Spleen (tissue), 11 donors: Measurements from ENCODE around the gene DLX6. TPM values are rescaled to one million over a fixed set of nuclear protein-coding genes. Genes with fewer than 3 reads are reported as not detected.

Experiments used
- DNase-seq: peaks from one replicate; pipeline ENCODE4 v3.0.0-alpha.2; 2020
- H3K27ac ChIP-seq, 8 donors: fragments of 200-600 bp; sonication (generic) in 7 of 8; 1 replicate in 4 of 8; 2 replicates in 4 of 8; pipeline versions ENCODE4 v1.5.0 to v1.8.0; 2016 to 2021; ENCODE audit warnings: inconsistent platforms in 4 of 8, mild to moderate bottlenecking in 4 of 8, moderate library complexity in 1 of 8
- H3K27me3 ChIP-seq, 7 donors: fragments of 200-600 bp; sonication (generic) in 6 of 7; replicated peaks in 1 of 7; 1 replicate in 4 of 7; 2 replicates in 3 of 7; pipeline versions ENCODE4 v1.5.0 to v1.8.0; 2016 to 2021; ENCODE audit warnings: inconsistent platforms in 3 of 7, mild to moderate bottlenecking in 1 of 7
- H3K36me3 ChIP-seq, 6 donors: fragments of 200-600 bp; sonication (generic) in 5 of 6; 1 replicate in 4 of 6; 2 replicates in 2 of 6; pipeline versions ENCODE4 v1.5.0 to v1.8.0; 2016 to 2021; ENCODE audit warnings: inconsistent platforms in 2 of 6
- H3K4me1 ChIP-seq, 6 donors: fragments of 200-600 bp; sonication (generic) in 5 of 6; 1 replicate in 3 of 6; 2 replicates in 3 of 6; pipeline versions ENCODE4 v1.5.0 to v1.8.0; 2016 to 2021; ENCODE audit warnings: inconsistent platforms in 3 of 6
- H3K4me3 ChIP-seq, 8 donors: fragments of 200-600 bp; sonication (generic) in 7 of 8; 1 replicate in 4 of 8; 2 replicates in 4 of 8; pipeline versions ENCODE4 v1.5.0 to v1.8.0; 2016 to 2021; ENCODE audit warnings: inconsistent platforms in 4 of 8, mild to moderate bottlenecking in 4 of 8, moderate library complexity in 2 of 8
- H3K9me3 ChIP-seq, 8 donors: fragments of 200-600 bp; sonication (generic) in 7 of 8; 1 replicate in 4 of 8; 2 replicates in 4 of 8; pipeline versions ENCODE4 v1.5.0 to v1.8.0; 2016 to 2021; ENCODE audit warnings: inconsistent platforms in 4 of 8
- CTCF ChIP-seq, 11 experiments: fragments of 200-600 bp in 7 of 11; fragments of 450-650 bp in 4 of 11; sonication (generic) in 4 of 11; IDR thresholded peaks in 8 of 11; conservative IDR thresholded peaks in 3 of 11; 1 replicate in 7 of 11; 2 replicates in 4 of 11; pipeline versions ENCODE4 v1.4.0 to v1.8.0; 2016 to 2021; ENCODE audit warnings: antibody characterized with exemption in 11 of 11, inconsistent platforms in 4 of 11, mild to moderate bottlenecking in 1 of 11
- POLR2A ChIP-seq, 3 donors: fragments of 450-650 bp; IDR thresholded peaks; one replicate each; pipeline ENCODE4 v1.5.1; 2017; ENCODE audit warnings: antibody characterized with exemption in 3 of 3, mild to moderate bottlenecking in 1 of 3
- POLR2AphosphoS5 ChIP-seq, 3 donors: sonication (generic); formaldehyde crosslinking; IDR thresholded peaks; one replicate each; pipeline ENCODE4 v1.5.1; 2017; ENCODE audit warnings: antibody characterized with exemption in 3 of 3
- WGBS, 5 donors: extraction: QIAGEN DNeasy Blood & Tissue Kit in 3 of 5; methylation state at CpG; one replicate each; pipeline versions ENCODE4 v1.1.5 to v1.1.7; 2013 to 2018; 5-methylcytosine and 5-hydroxymethylcytosine counted together
- intact Hi-C: fragments of 100-400 bp; cut with DNase I; formaldehyde crosslinking; loops from one replicate; pipeline ENCODE4 v1.15.0; 2023; ENCODE audit warnings: low total_unique reads
- polyA plus RNA-seq, 3 donors: library from polyadenylated mRNA; stranded (reverse); fragments of 200-250 nt; gene quantifications; one replicate each; pipeline ENCODE4 v1.2.1, GENCODE V29; 2013
- total RNA-seq, 7 donors: library from RNA; depleted of rRNA in 3 of 7; stranded (reverse); fragments of >200 nt in 3 of 7; fragmentation: NEBNext Ultra II Directional in 4 of 7; extraction: Animal tissue kit (Norgen Biotek cat#: 25700) in 4 of 7; gene quantifications; one replicate each; pipeline versions ENCODE4 v1.1.0 to v1.2.1, GENCODE V29; 2016 to 2021
- donor health status: healthy with polysubstance abuse.
- donor health status: DM: no; HTN: no; CAD: no; lungs with moderate emphysema.
- donor health status: DM: no; HTN: no; CAD: no.
- donor health status: Bipolar disorder and iron deficiency.
- donor health status: healthy.
- donor health status: DM: no; HTN: no; CAD: no.
- donor health status: DM: yes; HTN: yes; CAD: no.

Gene DLX6
- total and polyA plus RNA-seq, 10 donors = not detected

DNA sequence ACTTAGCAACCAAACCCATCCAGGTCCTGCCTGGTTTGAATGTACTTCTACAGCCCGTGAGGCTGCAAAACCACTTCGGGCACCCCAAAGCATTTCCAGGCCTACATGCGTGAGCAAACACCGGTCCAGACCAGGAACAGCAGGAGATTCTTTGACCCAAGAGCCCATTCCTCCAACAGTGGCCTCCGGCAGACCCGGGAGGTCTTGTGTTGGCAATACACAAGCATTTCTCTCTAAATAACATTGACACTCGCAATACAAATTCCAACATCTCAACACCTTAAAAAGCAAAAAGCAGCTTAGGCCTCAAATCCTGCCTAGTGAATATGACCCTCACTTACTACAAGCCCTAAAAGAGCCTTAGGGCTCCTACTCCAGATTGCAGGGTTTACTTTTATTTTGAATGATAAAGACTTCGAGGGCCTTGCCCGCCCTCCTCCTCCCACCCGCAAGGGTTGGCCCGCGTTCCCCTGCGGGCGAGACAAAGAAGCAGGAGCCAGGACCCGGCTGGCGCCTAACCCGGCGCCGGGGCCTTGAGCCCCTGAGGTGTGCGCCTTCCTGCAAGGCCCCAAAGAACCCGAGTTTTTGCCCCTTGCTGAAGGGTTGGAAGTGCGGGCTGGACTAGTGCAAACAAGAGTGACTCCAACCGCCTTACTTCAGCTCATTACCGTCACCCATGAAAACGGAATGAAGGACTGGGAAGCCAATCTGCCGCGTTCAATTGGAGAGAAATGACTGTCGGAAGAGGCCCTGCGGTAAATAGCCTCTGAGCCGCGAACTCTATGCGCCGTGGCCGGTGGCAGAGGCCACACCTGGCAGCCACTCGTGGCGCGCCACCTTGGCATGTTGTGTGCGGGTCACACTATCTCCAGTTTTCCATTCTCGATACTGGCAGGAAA, 3.4 kb upstream of the DLX6 start:
- DNase-seq = no peak
- H3K9me3 ChIP-seq = peaks cover 0 to 6% (median 0%) of the 10 kb centered on the region in 8 donors
- intact Hi-C loops = no loop called here
- 27 to 35% (median 33%) methylated on average over 32 to 39 of the region's 39 CpGs for WGBS, 5 donors
- TF ChIP-seq CTCF (IDR thresholded peaks at IDR 0.05 in 8 of 11, conservative IDR thresholded peaks at IDR 0.05 in 3 of 11) (no peak), POLR2AphosphoS5 (IDR thresholded peaks at IDR 0.05) (no peak), POLR2A (IDR thresholded peaks at IDR 0.05) (no peak)
- no peaks in the 10 kb centered on the region for H3K36me3 ChIP-seq
- H3K27ac ChIP-seq = no peak overlapping the region
- peaks cover 5 to 100% (median 94%) of the 10 kb centered on the region in 7 donors for H3K27me3 ChIP-seq
- peaks cover 13 to 38% (median 26%) of the 10 kb centered on the region in 6 donors for H3K4me1 ChIP-seq
- H3K4me3 ChIP-seq = no peak overlapping the region

DNA sequence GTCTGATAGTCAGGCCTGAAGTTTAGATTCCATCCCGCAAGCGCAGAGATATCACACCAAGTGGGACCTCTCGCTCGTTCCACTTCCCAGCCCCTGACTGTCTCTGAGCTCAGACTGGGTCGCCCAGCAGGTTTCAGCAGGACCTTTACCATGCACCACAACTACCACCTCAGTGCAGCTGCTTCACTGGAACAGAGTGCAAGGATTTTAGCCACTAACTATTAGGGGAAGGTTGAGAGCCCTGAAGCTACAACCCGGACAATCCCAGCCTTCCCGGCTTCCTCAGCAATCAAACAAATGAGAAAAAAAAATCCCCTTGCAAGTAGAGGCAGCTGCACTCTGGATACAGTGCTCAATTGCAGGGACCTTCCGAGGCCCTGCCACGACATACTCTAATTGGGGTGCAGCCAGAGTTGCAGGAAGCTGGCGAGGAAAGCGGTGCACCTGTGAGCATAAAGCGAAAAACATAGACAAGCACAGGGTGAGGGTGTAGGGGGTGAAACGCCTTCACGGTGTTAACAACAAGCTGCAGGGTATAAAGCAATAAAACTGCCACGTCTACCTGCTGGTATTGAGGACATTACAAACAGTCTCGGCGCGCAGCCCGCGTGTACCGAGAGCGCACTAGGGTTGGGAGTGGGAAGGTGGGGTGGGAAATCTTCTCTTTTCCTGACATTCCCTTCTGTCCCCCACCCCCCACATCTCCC, 2.6 kb upstream of the DLX6 start:
- DNase-seq = no peak
- no peak overlapping the region for H3K4me3 ChIP-seq
- intact Hi-C loops = no loop called here
- no peaks in the 10 kb centered on the region for H3K36me3 ChIP-seq
- H3K27ac ChIP-seq = no peak overlapping the region
- peaks cover 0 to 6% (median 0%) of the 10 kb centered on the region in 8 donors for H3K9me3 ChIP-seq
- TF ChIP-seq CTCF (IDR thresholded peaks at IDR 0.05 in 8 of 11, conservative IDR thresholded peaks at IDR 0.05 in 3 of 11) = no peak
- TF ChIP-seq POLR2A (IDR thresholded peaks at IDR 0.05) = no peak
- TF ChIP-seq POLR2AphosphoS5 (IDR thresholded peaks at IDR 0.05) = no peak
- H3K27me3 ChIP-seq = peaks cover 7 to 100% (median 94%) of the 10 kb centered on the region in 7 donors
- peaks cover 13 to 43% (median 30%) of the 10 kb centered on the region in 6 donors for H3K4me1 ChIP-seq
- 13 to 26% (median 19%) methylated on average over 22 of the region's 22 CpGs for WGBS, 5 donors

GRCh38 chr7:97003262-97004246, 1.8 kb upstream of the DLX6 start:
- TF ChIP-seq CTCF (IDR thresholded peaks at IDR 0.05 in 8 of 11, conservative IDR thresholded peaks at IDR 0.05 in 3 of 11) (no peak), POLR2AphosphoS5 (IDR thresholded peaks at IDR 0.05) (no peak), POLR2A (IDR thresholded peaks at IDR 0.05) (no peak)
- H3K36me3 ChIP-seq = no peaks in the 10 kb centered on the region
- no peak overlapping the region for H3K27ac ChIP-seq
- H3K4me3 ChIP-seq = peak overlapping the region in 2 of 8 donors; percentile 4 to 11
- no peak for DNase-seq
- H3K9me3 ChIP-seq = peaks cover 0 to 6% (median 0%) of the 10 kb centered on the region in 8 donors
- WGBS, 5 donors = 8 to 14% (median 12%) methylated on average over 45 to 49 of the region's 49 CpGs
- peaks cover 13 to 43% (median 30%) of the 10 kb centered on the region in 6 donors for H3K4me1 ChIP-seq
- intact Hi-C loops = no loop called here
- H3K27me3 ChIP-seq = peaks cover 7 to 100% (median 91%) of the 10 kb centered on the region in 7 donors
